HepG2 (cell line): ENCODE measurements around the gene PTGDR2.

ENCODE experiments used
- JARID2 ChIP-seq: sonication (generic); formaldehyde crosslinking; IDR thresholded peaks from 2 replicates; pipeline ENCODE4 v1.8.1; 2023; ENCODE audit warnings: missing genetic modification reagents, inconsistent platforms; ENCODE audit not compliant: insufficient replicate concordance
- JUNB ChIP-seq: sonication (generic); formaldehyde crosslinking; IDR thresholded peaks from 2 replicates; pipeline ENCODE4 v1.8.0; 2022; ENCODE audit warnings: missing genetic modification reagents, mild to moderate bottlenecking, borderline replicate concordance
- MTF2 ChIP-seq: sonication (generic); formaldehyde crosslinking; IDR thresholded peaks from 2 replicates; pipeline ENCODE4 v1.5.0; 2020; ENCODE audit warnings: missing genetic modification reagents, borderline replicate concordance
- NFYC ChIP-seq: IDR thresholded peaks from 2 replicates; pipeline ENCODE4 v1.6.1; 2016; ENCODE audit warnings: missing genetic modification reagents, missing compliant biosample characterization
- POLR2A ChIP-seq, 2 experiments: IDR thresholded peaks; 2 replicates each; pipeline ENCODE4 v1.6.1; 2011; ENCODE audit warnings: low read depth in 2 of 2, low read length in 2 of 2, mild to moderate bottlenecking in 1 of 2, moderate library complexity in 1 of 2; ENCODE audit not compliant: insufficient read depth in 1 of 2
- POLR2AphosphoS5 ChIP-seq: IDR thresholded peaks from 2 replicates; pipeline ENCODE4 v1.6.1; 2012; ENCODE audit warnings: low read depth, low read length
- PRDM10 ChIP-seq: sonication (generic); formaldehyde crosslinking; IDR thresholded peaks from 2 replicates; pipeline ENCODE4 v1.4.0; 2020; ENCODE audit warnings: low read depth, missing genetic modification reagents
- SNAI1 ChIP-seq: sonication (generic); formaldehyde crosslinking; IDR thresholded peaks from 2 replicates; pipeline ENCODE4 v1.5.0; 2020; ENCODE audit warnings: mild to moderate bottlenecking, missing genetic modification reagents, borderline replicate concordance
- TARDBP ChIP-seq: sonication (generic); formaldehyde crosslinking; IDR thresholded peaks from 2 replicates; pipeline ENCODE4 v1.8.0; 2022; ENCODE audit warnings: mild to moderate bottlenecking, missing genetic modification reagents
- ZFP91 ChIP-seq: sonication (generic); formaldehyde crosslinking; IDR thresholded peaks from 2 replicates; pipeline ENCODE4 v1.9.0; 2022; ENCODE audit warnings: missing genetic modification reagents, mild to moderate bottlenecking, borderline replicate concordance
- ZNF10 ChIP-seq: sonication (generic); formaldehyde crosslinking; IDR thresholded peaks from 2 replicates; pipeline ENCODE4 v1.4.0; 2020; ENCODE audit warnings: mild to moderate bottlenecking, low read depth, missing genetic modification reagents, borderline replicate concordance
- TF ChIP-seq, protein P1 (sequence below), 2 experiments: sonication (generic) in 1 of 2; formaldehyde crosslinking in 1 of 2; IDR thresholded peaks; 2 replicates each; pipeline versions ENCODE4 v1.5.1 to v1.6.1; 2011 to 2020; ENCODE audit warnings: borderline replicate concordance in 1 of 2, low read depth in 1 of 2, low read length in 1 of 2, mild to moderate bottlenecking in 1 of 2, missing genetic modification reagents in 1 of 2, moderate library complexity in 1 of 2
- TF ChIP-seq, protein P2 (sequence below): sonication (generic); formaldehyde crosslinking; IDR thresholded peaks from 2 replicates; pipeline ENCODE4 v1.5.0; 2020; ENCODE audit warnings: missing genetic modification reagents

DNA sequence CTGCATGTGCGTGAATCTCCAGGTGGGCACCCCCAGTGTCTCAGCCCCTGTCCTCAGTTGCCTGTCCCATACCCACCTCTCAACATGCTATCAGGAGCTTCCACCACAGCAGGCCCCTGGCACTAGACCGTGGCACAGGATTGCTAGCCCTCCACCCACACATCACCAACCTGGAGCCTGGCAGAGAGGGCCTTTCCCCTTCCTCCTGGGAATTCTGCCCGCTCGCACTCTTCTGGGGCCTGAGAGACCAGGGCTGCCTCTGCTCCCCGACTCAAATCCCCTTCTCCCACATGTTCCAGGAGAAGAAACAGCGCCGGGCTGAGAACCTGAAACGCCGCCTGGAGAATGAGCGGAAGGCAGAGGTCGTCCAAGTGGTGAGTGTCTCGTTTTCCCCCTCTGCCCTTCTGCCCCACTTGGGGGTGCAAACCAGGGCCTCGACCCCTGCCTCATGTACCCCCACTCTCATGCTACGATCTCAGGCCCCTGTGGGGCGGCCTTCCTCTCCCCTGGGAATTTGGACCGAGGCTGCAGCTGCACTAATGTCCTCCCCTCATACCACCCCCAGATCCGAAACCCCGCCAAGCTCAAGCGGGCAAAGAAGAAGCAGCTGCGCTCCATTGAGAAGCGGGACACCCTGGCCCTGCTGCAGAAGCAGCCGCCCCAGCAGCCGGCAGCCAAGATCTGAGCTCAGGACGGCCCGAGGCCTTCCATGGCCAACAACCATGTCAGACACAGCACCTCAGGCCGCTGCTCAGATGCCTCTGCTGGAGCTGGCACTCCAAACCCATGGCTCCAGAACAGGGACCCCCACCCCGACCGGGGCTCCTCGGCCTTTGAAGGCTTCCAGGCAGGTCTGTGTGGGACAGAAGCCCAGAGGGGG is 5.9 kb downstream of the PTGDR2 start:
- TF ChIP-seq SNAI1 (CRISPR knock-in tag) (no peak), POLR2A (IDR thresholded peaks at IDR 0.05; ENCODE audit: insufficient read depth in 1 of 2, low read depth in 2 of 2, low read length in 2 of 2) (no peak), JARID2 (CRISPR knock-in tag) (no peak), PRDM10 (CRISPR knock-in tag) (no peak), NFYC (CRISPR knock-in tag) (no peak), MTF2 (CRISPR knock-in tag) (no peak), POLR2AphosphoS5 (no peak), TARDBP (CRISPR knock-in tag) (no peak), JUNB (CRISPR knock-in tag) (no peak), ZFP91 (CRISPR knock-in tag) (no peak), ZNF10 (CRISPR knock-in tag) (no peak)
- TF ChIP-seq, protein P1, sequence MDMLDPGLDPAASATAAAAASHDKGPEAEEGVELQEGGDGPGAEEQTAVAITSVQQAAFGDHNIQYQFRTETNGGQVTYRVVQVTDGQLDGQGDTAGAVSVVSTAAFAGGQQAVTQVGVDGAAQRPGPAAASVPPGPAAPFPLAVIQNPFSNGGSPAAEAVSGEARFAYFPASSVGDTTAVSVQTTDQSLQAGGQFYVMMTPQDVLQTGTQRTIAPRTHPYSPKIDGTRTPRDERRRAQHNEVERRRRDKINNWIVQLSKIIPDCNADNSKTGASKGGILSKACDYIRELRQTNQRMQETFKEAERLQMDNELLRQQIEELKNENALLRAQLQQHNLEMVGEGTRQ (IDR thresholded peaks at IDR 0.05; ENCODE audit: low read depth, low read length) = no peak
- TF ChIP-seq, protein P1 (CRISPR knock-in tag; IDR thresholded peaks at IDR 0.05; ENCODE audit: borderline replicate concordance) = no peak
- TF ChIP-seq, protein P2, sequence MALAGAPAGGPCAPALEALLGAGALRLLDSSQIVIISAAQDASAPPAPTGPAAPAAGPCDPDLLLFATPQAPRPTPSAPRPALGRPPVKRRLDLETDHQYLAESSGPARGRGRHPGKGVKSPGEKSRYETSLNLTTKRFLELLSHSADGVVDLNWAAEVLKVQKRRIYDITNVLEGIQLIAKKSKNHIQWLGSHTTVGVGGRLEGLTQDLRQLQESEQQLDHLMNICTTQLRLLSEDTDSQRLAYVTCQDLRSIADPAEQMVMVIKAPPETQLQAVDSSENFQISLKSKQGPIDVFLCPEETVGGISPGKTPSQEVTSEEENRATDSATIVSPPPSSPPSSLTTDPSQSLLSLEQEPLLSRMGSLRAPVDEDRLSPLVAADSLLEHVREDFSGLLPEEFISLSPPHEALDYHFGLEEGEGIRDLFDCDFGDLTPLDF = no peak
